Measurements from ENCODE around the gene SLC22A2. TPM values are rescaled to one million over a fixed set of nuclear protein-coding genes. Genes with fewer than 3 reads are reported as not detected.

Gene SLC22A2
- total RNA-seq, 3 donors from 2014 or later (not counting 1 experiment from before 2014, with no cell fraction given): not detected

GRCh38 chr6:160178271-160178670, 80.3 kb downstream of the SLC22A2 start:
- Mint-ChIP-seq H3K9me3 (no peaks in the 10 kb centered on the region), H3K36me3 (no peaks in the 10 kb centered on the region), H3K4me1 (no peaks in the 10 kb centered on the region), H3K27me3 (ENCODE audit: low read depth in 2 of 2) (peaks cover 11 to 12% of the 10 kb centered on the region in 2 donors), H3K27ac (no peak overlapping the region), H3K4me3 (no peak overlapping the region)
- ATAC-seq: no peak
- Histone ChIP-seq H3K4me1 (ENCODE audit: control insufficient read depth, insufficient read depth, low read length) (no peaks in the 10 kb centered on the region), H3K4me3 (ENCODE audit: low read length) (no peak overlapping the region), H3K27ac (ENCODE audit: low read length) (no peak overlapping the region), H3K36me3 (ENCODE audit: control insufficient read depth, insufficient read depth, low read length) (no peaks in the 10 kb centered on the region), H3K27me3 (ENCODE audit: control insufficient read depth, insufficient read depth, low read length) (peaks cover 2% of the 10 kb centered on the region), H3K9me3 (ENCODE audit: control insufficient read depth, insufficient read depth, low read length) (no peaks in the 10 kb centered on the region)
- no peak for TF ChIP-seq CTCF (IDR thresholded peaks at IDR 0.05)
- intact Hi-C loops (cut with micrococcal nuclease): no loop called here
- 88% methylated on average over 4 of the region's 5 CpGs for WGBS (ENCODE audit: insufficient coverage)
- DNase-seq: no peak

- H3K36me3 Mint-ChIP-seq: no peaks in the 10 kb centered on the region
- H3K4me1 ChIP-seq (ENCODE audit: control insufficient read depth, insufficient read depth, low read length): no peaks in the 10 kb centered on the region
- intact Hi-C loops (cut with micrococcal nuclease): no loop called here
- no peaks in the 10 kb centered on the region for H3K9me3 ChIP-seq (ENCODE audit: control insufficient read depth, insufficient read depth, low read length)
- peaks cover 2% of the 10 kb centered on the region for H3K27me3 ChIP-seq (ENCODE audit: control insufficient read depth, insufficient read depth, low read length)
- no peak overlapping the region for H3K27ac ChIP-seq (ENCODE audit: low read length)
- no peak overlapping the region for H3K4me3 ChIP-seq (ENCODE audit: low read length)
- H3K36me3 ChIP-seq (ENCODE audit: control insufficient read depth, insufficient read depth, low read length): no peaks in the 10 kb centered on the region
- ATAC-seq: no peak
- peaks cover 18 to 20% of the 10 kb centered on the region in 2 donors for H3K27me3 Mint-ChIP-seq (ENCODE audit: low read depth in 2 of 2)
- DNase-seq: no peak
- 64% methylated on average over 2 of the region's 2 CpGs for WGBS (ENCODE audit: insufficient coverage)
- H3K9me3 Mint-ChIP-seq: no peaks in the 10 kb centered on the region
- no peak overlapping the region for H3K27ac Mint-ChIP-seq
- no peak overlapping the region for H3K4me3 Mint-ChIP-seq
- no peaks in the 10 kb centered on the region for H3K4me1 Mint-ChIP-seq
- no peak for TF ChIP-seq CTCF (IDR thresholded peaks at IDR 0.05)
Measured at GRCh38 chr6:160177220-160177619, 81.4 kb downstream of the SLC22A2 start.

GRCh38 chr6:160174681-160175080, 83.9 kb downstream of the SLC22A2 start:
- no peak for ATAC-seq
- 53% methylated on average over 2 of the region's 2 CpGs for WGBS (ENCODE audit: insufficient coverage)

More at GRCh38 chr6:160174681-160175080, 83.9 kb downstream of the SLC22A2 start:
- H3K4me3 ChIP-seq (ENCODE audit: low read length): no peak overlapping the region
- no peak for TF ChIP-seq CTCF (IDR thresholded peaks at IDR 0.05)
- H3K27ac ChIP-seq (ENCODE audit: low read length): no peak overlapping the region
- intact Hi-C loops (cut with micrococcal nuclease): no loop called here
- no peak for DNase-seq
- Mint-ChIP-seq H3K27me3 (ENCODE audit: low read depth in 2 of 2) (peaks cover 23% of the 10 kb centered on the region in 2 donors), H3K4me1 (no peaks in the 10 kb centered on the region), H3K4me3 (no peak overlapping the region), H3K9me3 (no peaks in the 10 kb centered on the region), H3K36me3 (no peaks in the 10 kb centered on the region), H3K27ac (no peak overlapping the region)
- H3K9me3 ChIP-seq (ENCODE audit: control insufficient read depth, insufficient read depth, low read length): no peaks in the 10 kb centered on the region
- no peaks in the 10 kb centered on the region for H3K4me1 ChIP-seq (ENCODE audit: control insufficient read depth, insufficient read depth, low read length)
- H3K27me3 ChIP-seq (ENCODE audit: control insufficient read depth, insufficient read depth, low read length): peaks cover 3% of the 10 kb centered on the region
- H3K36me3 ChIP-seq (ENCODE audit: control insufficient read depth, insufficient read depth, low read length): no peaks in the 10 kb centered on the region
